Spleen (tissue), 7 donors: ENCODE results near the gene SV2C.

Experiments used
- POLR2A ChIP-seq, 3 donors: fragments of 450-650 bp; IDR thresholded peaks; one replicate each; pipeline ENCODE4 v1.5.1; 2017; ENCODE audit warnings: antibody characterized with exemption in 3 of 3, mild to moderate bottlenecking in 1 of 3
- TF ChIP-seq, protein P1 (sequence below), 11 experiments: fragments of 200-600 bp in 7 of 11; fragments of 450-650 bp in 4 of 11; sonication (generic) in 4 of 11; IDR thresholded peaks in 8 of 11; conservative IDR thresholded peaks in 3 of 11; 1 replicate in 7 of 11; 2 replicates in 4 of 11; pipeline versions ENCODE4 v1.4.0 to v1.8.0; 2016 to 2021; ENCODE audit warnings: antibody characterized with exemption in 11 of 11, inconsistent platforms in 4 of 11, mild to moderate bottlenecking in 1 of 11
- donor health status: DM: no; HTN: no; CAD: no; lungs with moderate emphysema.
- donor health status: DM: no; HTN: no; CAD: no.
- donor health status: DM: no; HTN: no; CAD: no.

DNA sequence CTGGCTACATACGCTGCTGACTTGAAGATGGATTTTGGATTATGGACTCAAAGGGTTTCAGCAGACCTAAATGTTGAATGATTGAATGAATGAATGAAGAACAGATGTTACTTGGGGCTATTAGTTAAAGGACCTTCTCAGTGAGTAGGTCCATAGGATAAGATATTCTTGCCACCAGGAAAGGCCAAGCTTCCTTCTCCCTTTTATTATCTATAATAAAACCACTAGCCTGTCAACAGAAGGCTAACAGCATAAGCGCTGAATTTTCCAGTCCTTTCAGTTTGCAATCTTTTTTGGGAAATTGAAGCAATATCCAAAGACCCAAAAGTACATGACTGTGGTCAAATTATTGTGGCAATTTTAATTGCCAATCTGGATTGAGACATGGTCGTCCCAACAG is 113.3 kb downstream of the SV2C start:
- no peak for TF ChIP-seq POLR2A (IDR thresholded peaks at IDR 0.05)
- TF ChIP-seq, protein P1, sequence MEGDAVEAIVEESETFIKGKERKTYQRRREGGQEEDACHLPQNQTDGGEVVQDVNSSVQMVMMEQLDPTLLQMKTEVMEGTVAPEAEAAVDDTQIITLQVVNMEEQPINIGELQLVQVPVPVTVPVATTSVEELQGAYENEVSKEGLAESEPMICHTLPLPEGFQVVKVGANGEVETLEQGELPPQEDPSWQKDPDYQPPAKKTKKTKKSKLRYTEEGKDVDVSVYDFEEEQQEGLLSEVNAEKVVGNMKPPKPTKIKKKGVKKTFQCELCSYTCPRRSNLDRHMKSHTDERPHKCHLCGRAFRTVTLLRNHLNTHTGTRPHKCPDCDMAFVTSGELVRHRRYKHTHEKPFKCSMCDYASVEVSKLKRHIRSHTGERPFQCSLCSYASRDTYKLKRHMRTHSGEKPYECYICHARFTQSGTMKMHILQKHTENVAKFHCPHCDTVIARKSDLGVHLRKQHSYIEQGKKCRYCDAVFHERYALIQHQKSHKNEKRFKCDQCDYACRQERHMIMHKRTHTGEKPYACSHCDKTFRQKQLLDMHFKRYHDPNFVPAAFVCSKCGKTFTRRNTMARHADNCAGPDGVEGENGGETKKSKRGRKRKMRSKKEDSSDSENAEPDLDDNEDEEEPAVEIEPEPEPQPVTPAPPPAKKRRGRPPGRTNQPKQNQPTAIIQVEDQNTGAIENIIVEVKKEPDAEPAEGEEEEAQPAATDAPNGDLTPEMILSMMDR (IDR thresholded peaks at IDR 0.05 in 8 of 11, conservative IDR thresholded peaks at IDR 0.05 in 3 of 11) = no peak
